GM23338 (cell line): Measurements from ENCODE around the gene ULK2.

Experiments
- CTCF ChIP-seq, 2 experiments: fragments of 200-600 bp in 1 of 2; sonication (generic) in 1 of 2; conservative IDR thresholded peaks; 2 replicates each; pipeline versions ENCODE4 v1.5.1 to v1.6.1; 2016 to 2017; ENCODE audit warnings: antibody characterized with exemption in 2 of 2, low read depth in 2 of 2, mild to moderate bottlenecking in 2 of 2, moderate library complexity in 1 of 2
- EZH2 ChIP-seq: fragments of 200-600 bp; sonication (generic); IDR thresholded peaks from one replicate; pipeline ENCODE4 v1.8.0; 2017; ENCODE audit warnings: antibody characterized with exemption, mild to moderate bottlenecking, low read depth; ENCODE audit not compliant: unreplicated experiment
- NANOG ChIP-seq: IDR thresholded peaks from 2 replicates; pipeline ENCODE4 v1.6.1; 2016; ENCODE audit warnings: antibody characterized with exemption, borderline replicate concordance
- POLR2AphosphoS5 ChIP-seq: IDR thresholded peaks from 2 replicates; pipeline ENCODE4 v1.6.1; 2016; ENCODE audit warnings: antibody characterized with exemption, low read depth
- REST ChIP-seq: IDR thresholded peaks from one replicate; pipeline ENCODE4 v1.6.1; 2018; ENCODE audit warnings: antibody characterized with exemption; ENCODE audit not compliant: unreplicated experiment
- STAT1 ChIP-seq: IDR thresholded peaks from one replicate; pipeline ENCODE4 v1.6.1; 2016; ENCODE audit warnings: antibody characterized with exemption; ENCODE audit not compliant: unreplicated experiment

GRCh38 chr17:19787733-19788357, 79.9 kb downstream of the ULK2 start:
- TF ChIP-seq CTCF (conservative IDR thresholded peaks at IDR 0.05; ENCODE audit: low read depth in 2 of 2) (no peak), NANOG (no peak), EZH2 (no peak), POLR2AphosphoS5 (no peak), REST (no peak), STAT1 (no peak)
